K562 (cell line): ENCODE results near the gene CNTN5. TPM values are rescaled to one million over a fixed set of nuclear protein-coding genes. Genes with fewer than 3 reads are reported as not detected.

ENCODE experiments used
- SMARCC2 ChIP-seq: fragments of 450-650 bp; IDR thresholded peaks from 2 replicates; pipeline ENCODE4 v1.6.1; 2017; ENCODE audit warnings: antibody characterized with exemption, moderate library complexity, mild to moderate bottlenecking, low read depth
- ZBTB40 ChIP-seq, 2 experiments: fragments of 450-650 bp in 1 of 2; sonication (generic) in 1 of 2; formaldehyde crosslinking in 1 of 2; IDR thresholded peaks; 2 replicates each; pipeline versions ENCODE4 v1.7.1 to v1.9.0; 2016 to 2022; ENCODE audit warnings: inconsistent platforms in 1 of 2, mild to moderate bottlenecking in 1 of 2, missing genetic modification reagents in 1 of 2
- ZNF316 ChIP-seq: fragments of 450-650 bp; IDR thresholded peaks from 2 replicates; pipeline ENCODE4 v1.6.1; 2016
- ZNF583 ChIP-seq: fragments of 250-450 bp; sonication (Bioruptor Pico); IDR thresholded peaks from 2 replicates; pipeline ENCODE4 v1.4.0; 2020
- polyA plus RNA-seq, 8 experiments: library from polyadenylated mRNA; depleted of rRNA in 4 of 8; stranded (reverse) in 5 of 8; unstranded in 3 of 8; fragments of >200 nt; fragmentation: Nextera tagmentation in 2 of 8; fragmentation: Illumina TruSeq in 1 of 8; extraction: Ambion mirVana in 2 of 8; extraction: Trizol in 1 of 8; gene quantifications; 2 replicates each; pipeline versions ENCODE4 v1.2.1 to v1.2.3, GENCODE V29; 2011 to 2014; ENCODE audit warnings: inconsistent platforms in 1 of 8, missing spikeins in 1 of 8
- total RNA-seq, 7 experiments: library from RNA; depleted of rRNA in 6 of 7; stranded (reverse); fragments of >200 nt in 6 of 7; fragmentation: Illumina TruSeq in 2 of 7; extraction: Trizol in 2 of 7; gene quantifications; 2 replicates each; pipeline versions ENCODE4 v1.2.1 to v1.2.3, GENCODE V29; 2011 to 2021; ENCODE audit warnings: low replicate concordance in 1 of 7

CNTN5 gene
- total and polyA plus RNA-seq, 9 of the 15 experiments (the other 6 are each of a cell fraction or from before 2014, with no cell fraction given): 0.03 TPM; not detected in 8

- TF ChIP-seq ZBTB40 (IDR thresholded peaks at IDR 0.05) (no peak), ZBTB40 (CRISPR knock-in tag; IDR thresholded peaks at IDR 0.05) (no peak), ZNF583 (CRISPR knock-in tag) (no peak), ZNF316 (no peak), SMARCC2 (no peak)
Measured at GRCh38 chr11:99535819-99536218, 515.1 kb downstream of the CNTN5 start (continued).
